C4-2B (cell line): ENCODE measurements around the gene TRIM47.
"Not testable (repeated sequence)": the region's sequence is repeated elsewhere in the genome, so short reads cannot be mapped to it uniquely, and the experiment has no call there.

Experiments
- H3K27ac ChIP-seq: fragments of 450-650 bp; 2 replicates; pipeline ENCODE4 v1.5.1; 2017
- ZFX ChIP-seq: fragments of 450-650 bp; IDR thresholded peaks from 2 replicates; pipeline ENCODE4 v1.6.1; 2017
- TF ChIP-seq, protein P1 (sequence below): fragments of 450-650 bp; conservative IDR thresholded peaks from 2 replicates; pipeline ENCODE4 v1.5.1; 2017; ENCODE audit warnings: mild to moderate bottlenecking

Gene TRIM47

GRCh38 chr17:75855310-75856061 lies 22.9 kb downstream of the TRIM47 start, which contains the start of gene WBP2:
Gene WBP2, minus strand, starts transcription at chr17:75855335. Its CDS starts 38 bp downstream, at chr17:75855297.
- H3K27ac ChIP-seq, result peak within 1 kb of the TSS; percentile 80
- TF ChIP-seq, protein P1, sequence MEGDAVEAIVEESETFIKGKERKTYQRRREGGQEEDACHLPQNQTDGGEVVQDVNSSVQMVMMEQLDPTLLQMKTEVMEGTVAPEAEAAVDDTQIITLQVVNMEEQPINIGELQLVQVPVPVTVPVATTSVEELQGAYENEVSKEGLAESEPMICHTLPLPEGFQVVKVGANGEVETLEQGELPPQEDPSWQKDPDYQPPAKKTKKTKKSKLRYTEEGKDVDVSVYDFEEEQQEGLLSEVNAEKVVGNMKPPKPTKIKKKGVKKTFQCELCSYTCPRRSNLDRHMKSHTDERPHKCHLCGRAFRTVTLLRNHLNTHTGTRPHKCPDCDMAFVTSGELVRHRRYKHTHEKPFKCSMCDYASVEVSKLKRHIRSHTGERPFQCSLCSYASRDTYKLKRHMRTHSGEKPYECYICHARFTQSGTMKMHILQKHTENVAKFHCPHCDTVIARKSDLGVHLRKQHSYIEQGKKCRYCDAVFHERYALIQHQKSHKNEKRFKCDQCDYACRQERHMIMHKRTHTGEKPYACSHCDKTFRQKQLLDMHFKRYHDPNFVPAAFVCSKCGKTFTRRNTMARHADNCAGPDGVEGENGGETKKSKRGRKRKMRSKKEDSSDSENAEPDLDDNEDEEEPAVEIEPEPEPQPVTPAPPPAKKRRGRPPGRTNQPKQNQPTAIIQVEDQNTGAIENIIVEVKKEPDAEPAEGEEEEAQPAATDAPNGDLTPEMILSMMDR, result peak; percentile 58
- peak; percentile 32; the same call in 1 of the 2 replicates for TF ChIP-seq ZFX

- TF ChIP-seq, protein P1, result no peak
- no peak for TF ChIP-seq ZFX
Observed at GRCh38 chr17:75854881-75855309, 23.5 kb downstream of the TRIM47 start.

DNA sequence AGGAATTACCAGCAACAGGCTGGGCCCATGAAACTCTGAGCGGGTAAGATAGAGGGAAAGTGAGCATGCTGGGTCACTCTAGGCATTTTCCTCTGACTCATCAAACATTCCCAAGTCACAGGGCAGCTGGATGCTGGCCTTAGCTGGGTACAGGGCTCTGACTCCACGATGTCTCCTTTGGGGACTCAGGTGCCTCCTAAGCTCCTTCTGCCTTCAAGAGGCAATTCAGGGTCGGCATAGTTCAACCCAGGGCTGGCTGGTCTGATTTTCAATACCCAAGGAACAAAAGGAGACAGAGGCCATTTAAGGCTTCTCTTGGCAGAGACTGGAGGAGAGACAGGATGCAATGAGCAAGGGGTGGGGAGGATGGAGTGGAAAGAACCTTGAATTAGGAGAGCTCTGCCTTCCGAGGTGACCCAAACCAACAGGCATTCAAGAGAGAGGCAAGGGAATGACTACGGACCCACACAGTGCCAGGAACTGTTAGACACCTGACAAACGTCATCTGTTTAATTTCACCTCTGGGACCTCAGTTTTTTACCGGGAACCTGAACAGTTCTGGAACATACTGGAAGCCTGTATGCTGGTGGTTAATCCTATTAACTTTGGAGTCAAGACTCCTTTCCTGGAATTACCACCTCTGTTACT lies 24.2 kb downstream of the TRIM47 start:
- peak overlapping the region; percentile 80 for H3K27ac ChIP-seq
- TF ChIP-seq, protein P1, result no peak
- TF ChIP-seq ZFX, result no peak

More at GRCh38 chr17:75854881-75855309, 23.5 kb downstream of the TRIM47 start:
- H3K27ac ChIP-seq, result peak overlapping the region; percentile 80

GRCh38 chr17:75853433-75853832 lies 24.9 kb downstream of the TRIM47 start:
- no peak overlapping the region for H3K27ac ChIP-seq

GRCh38 chr17:75851693-75851991 lies 26.7 kb downstream of the TRIM47 start:
- not testable (repeated sequence) for H3K27ac ChIP-seq

More at GRCh38 chr17:75853433-75853832, 24.9 kb downstream of the TRIM47 start:
- TF ChIP-seq, protein P1, result no peak

- TF ChIP-seq ZFX, result no peak
- TF ChIP-seq, protein P1, result no peak
- H3K27ac ChIP-seq, result no peak overlapping the region
Observed at GRCh38 chr17:75850928-75851692, 27.3 kb downstream of the TRIM47 start.

GRCh38 chr17:75849724-75850123 lies 28.7 kb downstream of the TRIM47 start:
- TF ChIP-seq, protein P1, result no peak
- no peak for TF ChIP-seq ZFX
- H3K27ac ChIP-seq, result no peak overlapping the region
